Activated CD8-positive, alpha-beta memory T cell treated with anti-CD3 and anti-CD28 coated beads, Interleukin-2, amount 50 U/mL, for 24 hours (primary cell): ENCODE results near the gene GGNBP2.

Source experiments
- DNase-seq: peaks from one replicate; pipeline ENCODE4 v3.0.0-alpha.2; 2020; ENCODE audit errors: extremely low read depth

GGNBP2 gene

GRCh38 chr17:36514856-36515255 lies 29.9 kb upstream of the GGNBP2 start:
- no peak for DNase-seq

GRCh38 chr17:36515837-36516236 lies 28.9 kb upstream of the GGNBP2 start:
- DNase-seq: no peak

GRCh38 chr17:36523113-36523512 lies 21.6 kb upstream of the GGNBP2 start:
- DNase-seq: no peak

- DNase-seq: no peak
These were observed 20.3 kb upstream of the GGNBP2 start for GRCh38 chr17:36524428-36524876.

GRCh38 chr17:36525113-36525512 lies 19.6 kb upstream of the GGNBP2 start:
- no peak for DNase-seq

- no peak for DNase-seq
These were observed 18.8 kb upstream of the GGNBP2 start for GRCh38 chr17:36525888-36526287.

GRCh38 chr17:36527621-36528250 lies 17.0 kb upstream of the GGNBP2 start:
- DNase-seq: no peak

GRCh38 chr17:36529121-36529520 lies 15.6 kb upstream of the GGNBP2 start:
- DNase-seq: no peak

- DNase-seq: no peak
These were observed 12.2 kb upstream of the GGNBP2 start for GRCh38 chr17:36532435-36532975.

- DNase-seq: no peak
These were observed 10.5 kb upstream of the GGNBP2 start for GRCh38 chr17:36533935-36534839.

GRCh38 chr17:36534840-36535668 lies 9.7 kb upstream of the GGNBP2 start, which contains the start of the genes MYO19 and PIGW:
Gene MYO19, minus strand, starts transcription at chr17:36534868. Its CDS starts 2,330 bp downstream, at chr17:36532538.
Gene PIGW, plus strand, starts transcription at chr17:36534987. Its CDS starts 2,115 bp downstream, at chr17:36537102.
- DNase-seq: peak; percentile 65

- DNase-seq: no peak
These were observed 9.0 kb upstream of the GGNBP2 start for GRCh38 chr17:36535669-36536081.

- no peak for DNase-seq
These were observed 4.0 kb upstream of the GGNBP2 start for GRCh38 chr17:36540696-36541095.

GRCh38 chr17:36542755-36543154 lies 2.0 kb upstream of the GGNBP2 start:
- DNase-seq: no peak

GRCh38 chr17:36544044-36544306 lies 744 bp upstream of the GGNBP2 start:
- DNase-seq: no peak

- no peak for DNase-seq
These were observed 352 bp downstream of the GGNBP2 start for GRCh38 chr17:36545077-36545464.

- peak; percentile 90 for DNase-seq
These were observed 1.0 kb downstream of the GGNBP2 start for GRCh38 chr17:36545465-36546417.

GRCh38 chr17:36546418-36547093 lies 1.8 kb downstream of the GGNBP2 start:
- DNase-seq: no peak

GRCh38 chr17:36547776-36548175 lies 3.1 kb downstream of the GGNBP2 start:
- DNase-seq: no peak
